K562 (cell line): Measurements from ENCODE around the gene ANKRD44. TPM values are rescaled to one million over a fixed set of nuclear protein-coding genes. Genes with fewer than 3 reads are reported as not detected.

ENCODE experiments used
- ATAC-seq: fragments of 200-7000 bp; cut with Tn5 transposase; 3 replicates; pipeline ENCODE4 v1.9.1; 2020; ENCODE audit warnings: moderate library complexity
- BruUV-seq: library from RNA; stranded (reverse); fragments of 400-500 nt; replicated peaks from 2 replicates; lab custom pipeline; 2021; lab: Mats Ljungman, UMichigan
- CTCF ChIA-PET: fragments of 300-600 bp; formaldehyde crosslinking; extraction: SDS; loops from one replicate; lab custom pipeline; 2021; ENCODE audit warnings: low intra/inter-chr PET ratio; lab: Yijun Ruan, JAX
- POLR2A ChIA-PET: fragments of 300-600, 350-650 bp; sonication (Branson Sonifier 250); formaldehyde crosslinking; extraction: SDS; loops from one replicate; lab custom pipeline; 2021; ENCODE audit warnings: antibody characterized with exemption, inconsistent platforms; lab: Yijun Ruan, JAX
- DNase-seq, 4 experiments: peaks; one replicate each; pipeline versions ENCODE4 v3.0.0 to v3.0.0-alpha.2; 2011 to 2018; ENCODE audit warnings: low spot score in 3 of 4, mixed read lengths in 3 of 4; ENCODE audit errors: extremely low read depth in 1 of 4
- FAIRE-seq: peaks from 2 replicates; lab custom pipeline; 2011; peaks lifted over from hg19 to GRCh38; lab: Jason Lieb, UNC
- H2AFZ ChIP-seq: 2 replicates; pipeline ENCODE4 v1.6.0; 2011; ENCODE audit warnings: low read depth, low read length, control low read depth, inconsistent platforms
- H3K27ac ChIP-seq: fragments of 200-600 bp; 3 replicates; pipeline ENCODE4 v1.8.0; 2011; ENCODE audit warnings: low read depth, mild to moderate bottlenecking, control low read depth, inconsistent platforms, low read length, moderate library complexity, mixed read lengths; ENCODE audit errors: extremely low read depth
- H3K27me3 ChIP-seq, 2 experiments: fragments of 300-600 bp in 1 of 2; 2 replicates in 1 of 2; 3 replicates in 1 of 2; pipeline versions ENCODE4 v1.6.0 to v1.8.0; 2011; ENCODE audit warnings: inconsistent platforms in 2 of 2, low read length in 2 of 2, mild to moderate bottlenecking in 1 of 2, mixed read lengths in 1 of 2, moderate library complexity in 1 of 2; ENCODE audit not compliant: control insufficient read depth in 2 of 2, insufficient read depth in 2 of 2
- H3K36me3 ChIP-seq: fragments of 300-600 bp; 3 replicates; pipeline ENCODE4 v1.8.0; 2011; ENCODE audit warnings: mild to moderate bottlenecking, low read length, inconsistent platforms; ENCODE audit not compliant: control insufficient read depth, insufficient read depth
- H3K4me1 ChIP-seq, 2 experiments: fragments of 200-600 bp in 1 of 2; replicated peaks in 1 of 2; 2 replicates in 1 of 2; 3 replicates in 1 of 2; pipeline versions ENCODE4 v1.5.1 to v1.8.0; 2011; ENCODE audit warnings: inconsistent platforms in 2 of 2, low read length in 2 of 2, mild to moderate bottlenecking in 1 of 2, mixed read lengths in 1 of 2, moderate library complexity in 1 of 2; ENCODE audit not compliant: control insufficient read depth in 2 of 2, insufficient read depth in 2 of 2
- H3K4me2 ChIP-seq: 2 replicates; pipeline ENCODE4 v1.6.1; 2011; ENCODE audit warnings: low read length, control low read depth, inconsistent platforms, mixed read lengths; ENCODE audit not compliant: insufficient read depth
- H3K4me3 ChIP-seq: fragments of 200-600 bp; sonication (generic), shearing (Covaris generic); 2 replicates; pipeline ENCODE4 v1.5.1; 2016; ENCODE audit warnings: control low read depth, inconsistent platforms
- H3K79me2 ChIP-seq: fragments of 200-600 bp; 3 replicates; pipeline ENCODE4 v1.8.0; 2011; ENCODE audit warnings: low read length, inconsistent platforms; ENCODE audit not compliant: control insufficient read depth, insufficient read depth
- H3K9ac ChIP-seq, 2 experiments: 2 replicates each; pipeline versions ENCODE4 v1.6.0 to v1.6.1; 2011; ENCODE audit warnings: low read depth in 2 of 2, low read length in 2 of 2, control low read depth in 1 of 2, inconsistent platforms in 1 of 2, mild to moderate bottlenecking in 1 of 2, mixed read lengths in 1 of 2; ENCODE audit not compliant: insufficient read depth in 1 of 2
- H3K9me1 ChIP-seq: one replicate; pipeline ENCODE4 v1.6.0; 2011; ENCODE audit warnings: inconsistent platforms, mild to moderate bottlenecking, low read length, moderate library complexity; ENCODE audit not compliant: control insufficient read depth, insufficient read depth
- H3K9me3 ChIP-seq: replicated peaks from 2 replicates; pipeline ENCODE4 v1.5.1; 2011; ENCODE audit warnings: low read depth, low read length, inconsistent platforms; ENCODE audit not compliant: control insufficient read depth, insufficient read depth
- H4K20me1 ChIP-seq: replicated peaks from 2 replicates; pipeline ENCODE4 v1.6.1; 2011; ENCODE audit warnings: low read length, inconsistent platforms, mixed read lengths; ENCODE audit not compliant: control insufficient read depth, insufficient read depth
- ATF1 ChIP-seq, 2 experiments: fragments of 450-650 bp in 1 of 2; IDR thresholded peaks; 2 replicates each; pipeline ENCODE4 v1.6.1; 2016; ENCODE audit warnings: missing compliant biosample characterization in 1 of 2, missing genetic modification characterization in 1 of 2
- BRCA1 ChIP-seq, 2 experiments: fragments of 450-650 bp in 1 of 2; sonication (generic) in 1 of 2; formaldehyde crosslinking in 1 of 2; IDR thresholded peaks; 2 replicates each; pipeline versions ENCODE4 v1.5.0 to v1.6.1; 2017 to 2020; ENCODE audit warnings: mild to moderate bottlenecking in 1 of 2, missing genetic modification reagents in 1 of 2
- HNRNPL ChIP-seq: fragments of 200-400 bp; formaldehyde crosslinking; IDR thresholded peaks from 2 replicates; pipeline ENCODE4 v1.6.1; 2017; ENCODE audit warnings: low read depth, mild to moderate bottlenecking, low read length
- KHSRP ChIP-seq: fragments of 450-650 bp; IDR thresholded peaks from 2 replicates; pipeline ENCODE4 v1.6.1; 2017
- MAZ ChIP-seq, 2 experiments: fragments of 450-650 bp in 1 of 2; sonication (generic) in 1 of 2; formaldehyde crosslinking; IDR thresholded peaks in 1 of 2; conservative IDR thresholded peaks in 1 of 2; 2 replicates each; pipeline versions ENCODE4 v1.4.0 to v1.5.0; 2020; ENCODE audit warnings: mild to moderate bottlenecking in 1 of 2, missing genetic modification reagents in 1 of 2
- SIN3B ChIP-seq: fragments of 450-650 bp; IDR thresholded peaks from 2 replicates; pipeline ENCODE4 v1.6.1; 2017; ENCODE audit warnings: low read depth, mild to moderate bottlenecking, moderate library complexity
- TEAD1 ChIP-seq, 2 experiments: fragments of 450-650 bp in 1 of 2; sonication (generic) in 1 of 2; formaldehyde crosslinking; IDR thresholded peaks; 2 replicates each; pipeline versions ENCODE4 v1.4.0 to v1.8.0; 2020 to 2022; ENCODE audit warnings: mild to moderate bottlenecking in 2 of 2, missing genetic modification reagents in 1 of 2
- ZNF146 ChIP-seq: IDR thresholded peaks from one replicate; pipeline ENCODE4 v1.6.1; 2018; ENCODE audit warnings: missing compliant biosample characterization; ENCODE audit not compliant: unreplicated experiment
- ZNF668 ChIP-seq: fragments of 250-450 bp; sonication (Bioruptor Pico); IDR thresholded peaks from 2 replicates; pipeline ENCODE4 v1.8.0; 2022; ENCODE audit warnings: mild to moderate bottlenecking, inconsistent platforms
- ZNF79 ChIP-seq: fragments of 250-450 bp; sonication (Bioruptor Pico); IDR thresholded peaks from 2 replicates; pipeline ENCODE4 v1.4.0; 2020; ENCODE audit warnings: low read depth, mild to moderate bottlenecking, moderate library complexity
- WGBS: fragments of 100-300 bp; shearing (Covaris generic); methylation state at CpG from one replicate; pipeline ENCODE4 v1.1.6; 2016; ENCODE audit warnings: low coverage, mixed read lengths; ENCODE audit not compliant: insufficient coverage; ENCODE audit errors: missing lambda C conversion rate; 5-methylcytosine and 5-hydroxymethylcytosine counted together
- in situ Hi-C: fragments of 300-500 bp; cut with MboI; formaldehyde crosslinking; loops from 4 replicates; pipeline ENCODE4 v1.15.0; 2018; ENCODE audit warnings: inconsistent platforms, mixed read lengths
- intact Hi-C: fragments of 100-400 bp; cut with micrococcal nuclease; formaldehyde crosslinking; loops from 2 replicates; pipeline ENCODE4 v1.14.2; 2022
- polyA plus RNA-seq, 8 experiments: library from polyadenylated mRNA; depleted of rRNA in 4 of 8; stranded (reverse) in 5 of 8; unstranded in 3 of 8; fragments of >200 nt; fragmentation: Nextera tagmentation in 2 of 8; fragmentation: Illumina TruSeq in 1 of 8; extraction: Ambion mirVana in 2 of 8; extraction: Trizol in 1 of 8; gene quantifications; 2 replicates each; pipeline versions ENCODE4 v1.2.1 to v1.2.3, GENCODE V29; 2011 to 2014; ENCODE audit warnings: inconsistent platforms in 1 of 8, missing spikeins in 1 of 8
- total RNA-seq, 7 experiments: library from RNA; depleted of rRNA in 6 of 7; stranded (reverse); fragments of >200 nt in 6 of 7; fragmentation: Illumina TruSeq in 2 of 7; extraction: Trizol in 2 of 7; gene quantifications; 2 replicates each; pipeline versions ENCODE4 v1.2.1 to v1.2.3, GENCODE V29; 2011 to 2021; ENCODE audit warnings: low replicate concordance in 1 of 7
- TF ChIP-seq, protein P1 (sequence below): fragments of 250-450 bp; sonication (Bioruptor Pico); IDR thresholded peaks from 2 replicates; pipeline ENCODE4 v1.8.0; 2021; ENCODE audit warnings: moderate library complexity, mild to moderate bottlenecking, inconsistent platforms
- TF ChIP-seq, protein P2 (sequence below), 2 experiments: fragments of 450-650 bp; formaldehyde crosslinking in 1 of 2; IDR thresholded peaks; 2 replicates each; pipeline versions ENCODE4 v1.4.0 to v1.6.1; 2014 to 2020; ENCODE audit warnings: mild to moderate bottlenecking in 2 of 2, borderline replicate concordance in 1 of 2, low read depth in 1 of 2
- TF ChIP-seq, protein P3 (sequence below): fragments of 250-450 bp; sonication (Bioruptor Pico); IDR thresholded peaks from 2 replicates; pipeline ENCODE4 v1.8.0; 2022; ENCODE audit warnings: moderate library complexity, mild to moderate bottlenecking, inconsistent platforms

The ANKRD44 gene
- total and polyA plus RNA-seq, 9 of the 15 experiments (the other 6 are each of a cell fraction or from before 2014, with no cell fraction given), result 0.03 to 0.64 (median 0.07) TPM; not detected in 3

DNA sequence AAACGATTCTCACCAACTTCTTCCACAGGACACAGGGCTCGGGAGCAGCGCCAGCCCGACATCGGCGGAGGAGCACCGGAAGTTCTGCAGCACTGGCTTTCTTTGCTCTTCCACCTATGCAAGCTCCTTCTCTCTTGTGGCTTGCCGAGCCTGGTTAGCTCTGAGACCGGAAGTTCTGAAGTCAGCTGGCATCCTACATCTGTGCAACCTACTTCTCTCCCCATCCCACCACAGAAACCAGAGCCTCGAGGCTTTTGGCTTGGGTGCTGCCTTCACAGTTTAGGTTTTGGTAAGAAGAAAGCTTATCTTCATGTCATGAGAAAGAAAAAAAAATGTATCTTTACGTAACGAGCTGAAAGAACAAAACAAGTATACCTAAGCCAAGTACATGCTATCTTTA is 111.7 kb downstream of the ANKRD44 start (continued):
- TF ChIP-seq SIN3B, result no peak

DNA sequence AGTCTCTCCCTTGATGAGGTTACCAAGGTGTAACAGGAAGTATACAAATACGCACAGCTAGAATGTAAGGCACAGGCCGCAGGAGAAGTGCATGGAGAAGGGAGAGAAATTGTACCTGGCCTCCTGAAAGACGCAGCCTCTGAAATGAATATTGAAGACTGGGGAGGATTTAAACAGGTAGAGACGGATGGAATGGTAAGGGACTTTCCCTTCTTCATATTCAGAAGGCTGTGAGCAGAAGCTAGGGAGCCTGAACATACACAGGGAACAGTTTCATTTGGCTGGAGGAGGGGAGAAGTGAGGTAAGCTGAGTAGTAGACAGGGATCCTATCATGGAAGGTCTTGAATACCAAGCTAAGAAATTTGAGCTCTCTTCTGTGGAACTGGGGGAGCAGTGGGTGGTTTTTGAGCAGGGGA is 112.7 kb downstream of the ANKRD44 start:
- no peaks in the 10 kb centered on the region; the same call in 1 of the 2 replicates for H4K20me1 ChIP-seq
- no peak overlapping the region for H3K27ac ChIP-seq
- H3K4me2 ChIP-seq, result no peak overlapping the region
- H3K9ac ChIP-seq, result no peak overlapping the region
- H3K27me3 ChIP-seq, result no peaks in the 10 kb centered on the region; a peak in 1 of 5 replicates
- FAIRE-seq, result no peak
- no peaks in the 10 kb centered on the region for H3K79me2 ChIP-seq
- DNase-seq, result no peak
- CTCF ChIA-PET, result no interaction called here
- ATAC-seq, result no peak
- intact Hi-C loops, result no loop called here
- 8% methylated on average over 4 of the region's 4 CpGs for WGBS
- no peak overlapping the region for H2AFZ ChIP-seq
- in situ Hi-C loops, result no loop called here
- BruUV-seq, result no TSS peak
- H3K4me1 ChIP-seq, result no peaks in the 10 kb centered on the region
- no peaks in the 10 kb centered on the region for H3K9me3 ChIP-seq
- no peak overlapping the region for H3K4me3 ChIP-seq
- POLR2A ChIA-PET, result no interaction called here
- no peaks in the 10 kb centered on the region for H3K36me3 ChIP-seq
- no peaks in the 10 kb centered on the region for H3K9me1 ChIP-seq
- no peak for TF ChIP-seq TEAD1 (CRISPR knock-in tag; IDR thresholded peaks at IDR 0.05)
- TF ChIP-seq, protein P1, sequence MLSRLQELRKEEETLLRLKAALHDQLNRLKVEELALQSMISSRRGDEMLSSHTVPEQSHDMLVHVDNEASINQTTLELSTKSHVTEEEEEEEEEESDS (CRISPR knock-in tag), result no peak
- TF ChIP-seq, protein P2, sequence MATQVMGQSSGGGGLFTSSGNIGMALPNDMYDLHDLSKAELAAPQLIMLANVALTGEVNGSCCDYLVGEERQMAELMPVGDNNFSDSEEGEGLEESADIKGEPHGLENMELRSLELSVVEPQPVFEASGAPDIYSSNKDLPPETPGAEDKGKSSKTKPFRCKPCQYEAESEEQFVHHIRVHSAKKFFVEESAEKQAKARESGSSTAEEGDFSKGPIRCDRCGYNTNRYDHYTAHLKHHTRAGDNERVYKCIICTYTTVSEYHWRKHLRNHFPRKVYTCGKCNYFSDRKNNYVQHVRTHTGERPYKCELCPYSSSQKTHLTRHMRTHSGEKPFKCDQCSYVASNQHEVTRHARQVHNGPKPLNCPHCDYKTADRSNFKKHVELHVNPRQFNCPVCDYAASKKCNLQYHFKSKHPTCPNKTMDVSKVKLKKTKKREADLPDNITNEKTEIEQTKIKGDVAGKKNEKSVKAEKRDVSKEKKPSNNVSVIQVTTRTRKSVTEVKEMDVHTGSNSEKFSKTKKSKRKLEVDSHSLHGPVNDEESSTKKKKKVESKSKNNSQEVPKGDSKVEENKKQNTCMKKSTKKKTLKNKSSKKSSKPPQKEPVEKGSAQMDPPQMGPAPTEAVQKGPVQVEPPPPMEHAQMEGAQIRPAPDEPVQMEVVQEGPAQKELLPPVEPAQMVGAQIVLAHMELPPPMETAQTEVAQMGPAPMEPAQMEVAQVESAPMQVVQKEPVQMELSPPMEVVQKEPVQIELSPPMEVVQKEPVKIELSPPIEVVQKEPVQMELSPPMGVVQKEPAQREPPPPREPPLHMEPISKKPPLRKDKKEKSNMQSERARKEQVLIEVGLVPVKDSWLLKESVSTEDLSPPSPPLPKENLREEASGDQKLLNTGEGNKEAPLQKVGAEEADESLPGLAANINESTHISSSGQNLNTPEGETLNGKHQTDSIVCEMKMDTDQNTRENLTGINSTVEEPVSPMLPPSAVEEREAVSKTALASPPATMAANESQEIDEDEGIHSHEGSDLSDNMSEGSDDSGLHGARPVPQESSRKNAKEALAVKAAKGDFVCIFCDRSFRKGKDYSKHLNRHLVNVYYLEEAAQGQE (IDR thresholded peaks at IDR 0.05; ENCODE audit: borderline replicate concordance), result no peak
- TF ChIP-seq, protein P2 (CRISPR knock-in tag; IDR thresholded peaks at IDR 0.05; ENCODE audit: low read depth), result no peak
- TF ChIP-seq BRCA1 (IDR thresholded peaks at IDR 0.05), result no peak
- no peak for TF ChIP-seq BRCA1 (CRISPR knock-in tag; IDR thresholded peaks at IDR 0.05)
- TF ChIP-seq ZNF668, result no peak
- no peak for TF ChIP-seq KHSRP
- no peak for TF ChIP-seq MAZ (CRISPR knock-in tag; conservative IDR thresholded peaks at IDR 0.05 in 1 of 2, IDR thresholded peaks at IDR 0.05 in 1 of 2)
- TF ChIP-seq HNRNPL, result no peak
- TF ChIP-seq ATF1 (CRISPR knock-in tag; IDR thresholded peaks at IDR 0.05), result no peak
- no peak for TF ChIP-seq ATF1 (tag; IDR thresholded peaks at IDR 0.05)
- no peak for TF ChIP-seq ZNF146 (CRISPR knock-in tag)
- TF ChIP-seq, protein P3, sequence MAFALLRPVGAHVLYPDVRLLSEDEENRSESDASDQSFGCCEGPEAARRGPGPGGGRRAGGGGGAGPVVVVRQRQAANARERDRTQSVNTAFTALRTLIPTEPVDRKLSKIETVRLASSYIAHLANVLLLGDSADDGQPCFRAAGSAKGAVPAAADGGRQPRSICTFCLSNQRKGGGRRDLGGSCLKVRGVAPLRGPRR, result no peak
- no peak for TF ChIP-seq ZNF79 (CRISPR knock-in tag)
